K562 (cell line): Measurements from ENCODE around the gene POLD1. TPM values are rescaled to one million over a fixed set of nuclear protein-coding genes. Genes with fewer than 3 reads are reported as not detected.

Experiments used
- CHD4 ChIP-seq: fragments of 200-600 bp; sonication (generic); IDR thresholded peaks from 3 replicates; pipeline ENCODE4 v1.6.1; 2012; ENCODE audit warnings: low read depth, mild to moderate bottlenecking, mixed read lengths, low read length, inconsistent platforms; ENCODE audit not compliant: insufficient read depth, insufficient replicate concordance, poor library complexity, severe bottlenecking
- CXXC5 ChIP-seq: fragments of 250-450 bp; sonication (Bioruptor Pico); IDR thresholded peaks from 2 replicates; pipeline ENCODE4 v1.8.0; 2022; ENCODE audit warnings: inconsistent platforms, mild to moderate bottlenecking, moderate library complexity
- JUNB ChIP-seq: fragments of 450-650 bp; formaldehyde crosslinking; conservative IDR thresholded peaks from 2 replicates; pipeline ENCODE4 v1.4.0; 2020; ENCODE audit warnings: mild to moderate bottlenecking
- KLF13 ChIP-seq: fragments of 450-650 bp; IDR thresholded peaks from 2 replicates; pipeline ENCODE4 v1.6.1; 2016; ENCODE audit warnings: missing genetic modification characterization, low read depth, mild to moderate bottlenecking, missing compliant biosample characterization, moderate library complexity, borderline replicate concordance
- L3MBTL2 ChIP-seq: fragments of 450-650 bp; IDR thresholded peaks from 2 replicates; pipeline ENCODE4 v1.6.1; 2016; ENCODE audit warnings: mild to moderate bottlenecking, moderate library complexity
- MYC ChIP-seq, 2 experiments: fragments of 250-450 bp in 1 of 2; sonication (Bioruptor Pico) in 1 of 2; IDR thresholded peaks; 2 replicates each; pipeline versions ENCODE4 v1.5.1 to v1.6.1; 2012 to 2021; ENCODE audit warnings: low read depth in 2 of 2, borderline replicate concordance in 1 of 2, improper control_type of control experiment in 1 of 2, low read length in 1 of 2, mild to moderate bottlenecking in 1 of 2, moderate library complexity in 1 of 2
- NBN ChIP-seq: fragments of 450-650 bp; IDR thresholded peaks from 2 replicates; pipeline ENCODE4 v1.6.1; 2016; ENCODE audit warnings: low read depth, mild to moderate bottlenecking
- SIN3A ChIP-seq, 2 experiments: fragments of 150-350 bp in 1 of 2; IDR thresholded peaks; 2 replicates each; pipeline ENCODE4 v1.6.1; 2011 to 2016; ENCODE audit warnings: borderline replicate concordance in 2 of 2, low read depth in 2 of 2, low read length in 2 of 2, mild to moderate bottlenecking in 2 of 2, moderate library complexity in 2 of 2; ENCODE audit not compliant: control insufficient read depth in 1 of 2
- ZMIZ1 ChIP-seq, 2 experiments: fragments of 150-350 bp in 1 of 2; IDR thresholded peaks; 2 replicates each; pipeline ENCODE4 v1.6.1; 2012 to 2016; ENCODE audit warnings: low read depth in 2 of 2, low read length in 2 of 2, mild to moderate bottlenecking in 1 of 2, moderate library complexity in 1 of 2
- ZNF280B ChIP-seq: fragments of 250-450 bp; sonication (Bioruptor Pico); IDR thresholded peaks from 2 replicates; pipeline ENCODE4 v1.5.1; 2021; ENCODE audit warnings: mild to moderate bottlenecking
- ZNF511 ChIP-seq: sonication (generic); formaldehyde crosslinking; IDR thresholded peaks from 2 replicates; pipeline ENCODE4 v1.8.0; 2022; ENCODE audit warnings: mild to moderate bottlenecking, missing genetic modification reagents
- ZNF584 ChIP-seq: fragments of 200-800 bp; sonication (Bioruptor generic); IDR thresholded peaks from 2 replicates; pipeline ENCODE4 v1.6.1; 2016; ENCODE audit warnings: low read depth, mild to moderate bottlenecking, missing genetic modification characterization, missing compliant biosample characterization
- ZNF780A ChIP-seq: fragments of 250-450 bp; sonication (Bioruptor Pico); IDR thresholded peaks from 2 replicates; pipeline ENCODE4 v1.5.0; 2021; ENCODE audit warnings: mild to moderate bottlenecking
- polyA plus RNA-seq, 8 experiments: library from polyadenylated mRNA; depleted of rRNA in 4 of 8; stranded (reverse) in 5 of 8; unstranded in 3 of 8; fragments of >200 nt; fragmentation: Nextera tagmentation in 2 of 8; fragmentation: Illumina TruSeq in 1 of 8; extraction: Ambion mirVana in 2 of 8; extraction: Trizol in 1 of 8; gene quantifications; 2 replicates each; pipeline versions ENCODE4 v1.2.1 to v1.2.3, GENCODE V29; 2011 to 2014; ENCODE audit warnings: inconsistent platforms in 1 of 8, missing spikeins in 1 of 8
- total RNA-seq, 7 experiments: library from RNA; depleted of rRNA in 6 of 7; stranded (reverse); fragments of >200 nt in 6 of 7; fragmentation: Illumina TruSeq in 2 of 7; extraction: Trizol in 2 of 7; gene quantifications; 2 replicates each; pipeline versions ENCODE4 v1.2.1 to v1.2.3, GENCODE V29; 2011 to 2021; ENCODE audit warnings: low replicate concordance in 1 of 7
- TF ChIP-seq, protein P1 (sequence below): fragments of 250-450 bp; sonication (Bioruptor Pico); IDR thresholded peaks from 2 replicates; pipeline ENCODE4 v1.8.0; 2022; ENCODE audit warnings: inconsistent platforms
- TF ChIP-seq, protein P2 (sequence below), 2 experiments: fragments of 200-800 bp in 1 of 2; sonication (Bioruptor generic) in 1 of 2; sonication (generic) in 1 of 2; formaldehyde crosslinking in 1 of 2; IDR thresholded peaks in 1 of 2; conservative IDR thresholded peaks in 1 of 2; 2 replicates each; pipeline versions ENCODE4 v1.5.0 to v1.6.1; 2016 to 2020; ENCODE audit warnings: missing compliant biosample characterization in 1 of 2, missing genetic modification characterization in 1 of 2, missing genetic modification reagents in 1 of 2

Gene POLD1
- total and polyA plus RNA-seq, 9 of the 15 experiments (the other 6 are each of a cell fraction or from before 2014, with no cell fraction given) = 1.3 to 312 (median 47.8) TPM

GRCh38 chr19:50383852-50384684 lies at the start of gene POLD1 (continued):
- TF ChIP-seq ZMIZ1 (IDR thresholded peaks at IDR 0.05; ENCODE audit: low read depth in 2 of 2, low read length in 2 of 2) (no peak), KLF13 (tag) (peak; percentile 87), SIN3A (IDR thresholded peaks at IDR 0.05; ENCODE audit: borderline replicate concordance in 2 of 2, control insufficient read depth in 1 of 2, low read depth in 2 of 2, low read length in 2 of 2) (0 out of 4 replicates have a peak, but pooled peaks of 1 of the 2 experiments have one; percentile 48), ZNF280B (0 out of 2 replicates have a peak, but pooled peaks have one; percentile 63), ZNF511 (CRISPR knock-in tag) (peak; percentile 29; the same call in 1 of the 2 replicates), JUNB (no peak), CXXC5 (CRISPR knock-in tag) (peak; percentile 94), CHD4 (no peak), MYC (IDR thresholded peaks at IDR 0.05; ENCODE audit: low read depth, low read length) (peak; percentile 90), MYC (CRISPR knock-in tag; IDR thresholded peaks at IDR 0.05; ENCODE audit: borderline replicate concordance, low read depth) (peak; percentile 72; the same call in 1 of the 2 replicates), ZNF780A (peak; percentile 74), NBN (0 out of 2 replicates have a peak, but pooled peaks have one; percentile 30), ZNF584 (CRISPR knock-in tag) (no peak), L3MBTL2 (peak; percentile 82)
- TF ChIP-seq, protein P1, sequence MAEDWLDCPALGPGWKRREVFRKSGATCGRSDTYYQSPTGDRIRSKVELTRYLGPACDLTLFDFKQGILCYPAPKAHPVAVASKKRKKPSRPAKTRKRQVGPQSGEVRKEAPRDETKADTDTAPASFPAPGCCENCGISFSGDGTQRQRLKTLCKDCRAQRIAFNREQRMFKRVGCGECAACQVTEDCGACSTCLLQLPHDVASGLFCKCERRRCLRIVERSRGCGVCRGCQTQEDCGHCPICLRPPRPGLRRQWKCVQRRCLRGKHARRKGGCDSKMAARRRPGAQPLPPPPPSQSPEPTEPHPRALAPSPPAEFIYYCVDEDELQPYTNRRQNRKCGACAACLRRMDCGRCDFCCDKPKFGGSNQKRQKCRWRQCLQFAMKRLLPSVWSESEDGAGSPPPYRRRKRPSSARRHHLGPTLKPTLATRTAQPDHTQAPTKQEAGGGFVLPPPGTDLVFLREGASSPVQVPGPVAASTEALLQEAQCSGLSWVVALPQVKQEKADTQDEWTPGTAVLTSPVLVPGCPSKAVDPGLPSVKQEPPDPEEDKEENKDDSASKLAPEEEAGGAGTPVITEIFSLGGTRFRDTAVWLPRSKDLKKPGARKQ (CRISPR knock-in tag) = no peak
- TF ChIP-seq, protein P2, sequence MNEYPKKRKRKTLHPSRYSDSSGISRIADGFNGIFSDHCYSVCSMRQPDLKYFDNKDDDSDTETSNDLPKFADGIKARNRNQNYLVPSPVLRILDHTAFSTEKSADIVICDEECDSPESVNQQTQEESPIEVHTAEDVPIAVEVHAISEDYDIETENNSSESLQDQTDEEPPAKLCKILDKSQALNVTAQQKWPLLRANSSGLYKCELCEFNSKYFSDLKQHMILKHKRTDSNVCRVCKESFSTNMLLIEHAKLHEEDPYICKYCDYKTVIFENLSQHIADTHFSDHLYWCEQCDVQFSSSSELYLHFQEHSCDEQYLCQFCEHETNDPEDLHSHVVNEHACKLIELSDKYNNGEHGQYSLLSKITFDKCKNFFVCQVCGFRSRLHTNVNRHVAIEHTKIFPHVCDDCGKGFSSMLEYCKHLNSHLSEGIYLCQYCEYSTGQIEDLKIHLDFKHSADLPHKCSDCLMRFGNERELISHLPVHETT (CRISPR knock-in tag; conservative IDR thresholded peaks at IDR 0.05 in 1 of 2, IDR thresholded peaks at IDR 0.05 in 1 of 2) = no peak
